WTC11 (cell line): ENCODE data around the gene ZNF470. TPM values are rescaled to one million over a fixed set of nuclear protein-coding genes. Genes with fewer than 3 reads are reported as not detected.
A peak's percentile ranks its signal among the peaks of the same experiment; 100 is the strongest.

ENCODE experiments used
- AR ChIP-seq: fragments of 250-450 bp; sonication (Bioruptor Pico); IDR thresholded peaks from 2 replicates; pipeline ENCODE4 v1.9.0; 2021; ENCODE audit warnings: mild to moderate bottlenecking
- E2F5 ChIP-seq: sonication (generic); formaldehyde crosslinking; IDR thresholded peaks from 2 replicates; pipeline ENCODE4 v1.8.1; 2022; ENCODE audit warnings: mild to moderate bottlenecking, moderate library complexity, missing genetic modification reagents
- ELF4 ChIP-seq: sonication (generic); formaldehyde crosslinking; IDR thresholded peaks from 2 replicates; pipeline ENCODE4 v1.8.1; 2022; ENCODE audit warnings: low read depth, mild to moderate bottlenecking, moderate library complexity, missing genetic modification reagents
- ESRRA ChIP-seq: sonication (generic); formaldehyde crosslinking; IDR thresholded peaks from 2 replicates; pipeline ENCODE4 v1.8.1; 2022; ENCODE audit warnings: mild to moderate bottlenecking, missing genetic modification reagents, borderline replicate concordance
- FOXJ3 ChIP-seq: sonication (generic); formaldehyde crosslinking; IDR thresholded peaks from 2 replicates; pipeline ENCODE4 v1.9.0; 2021; ENCODE audit warnings: missing genetic modification reagents, mild to moderate bottlenecking, borderline replicate concordance
- FOXK1 ChIP-seq: sonication (generic); formaldehyde crosslinking; IDR thresholded peaks from 2 replicates; pipeline ENCODE4 v1.8.0; 2022; ENCODE audit warnings: mild to moderate bottlenecking, moderate library complexity, missing genetic modification reagents
- GABPB1 ChIP-seq: sonication (generic); formaldehyde crosslinking; IDR thresholded peaks from 2 replicates; pipeline ENCODE4 v1.8.1; 2023; ENCODE audit warnings: mild to moderate bottlenecking, missing genetic modification reagents
- GTF2I ChIP-seq: fragments of 250-450 bp; sonication (Bioruptor Pico); conservative IDR thresholded peaks from 2 replicates; pipeline ENCODE4 v1.4.0; 2021; ENCODE audit warnings: mild to moderate bottlenecking
- IRF2 ChIP-seq: sonication (generic); formaldehyde crosslinking; IDR thresholded peaks from 2 replicates; pipeline ENCODE4 v1.8.0; 2022; ENCODE audit warnings: low read depth, missing genetic modification reagents, borderline replicate concordance
- JUN ChIP-seq: sonication (generic); formaldehyde crosslinking; IDR thresholded peaks from 2 replicates; pipeline ENCODE4 v1.8.0; 2023; ENCODE audit warnings: mild to moderate bottlenecking, missing genetic modification reagents
- MAX ChIP-seq: sonication (generic); formaldehyde crosslinking; IDR thresholded peaks from 2 replicates; pipeline ENCODE4 v1.8.0; 2022; ENCODE audit warnings: mild to moderate bottlenecking, missing genetic modification reagents
- MYBL2 ChIP-seq: sonication (generic); formaldehyde crosslinking; IDR thresholded peaks from 2 replicates; pipeline ENCODE4 v1.8.1; 2023; ENCODE audit warnings: mild to moderate bottlenecking, moderate library complexity, missing genetic modification reagents
- NFATC4 ChIP-seq: fragments of 250-450 bp; sonication (Bioruptor Pico); IDR thresholded peaks from 2 replicates; pipeline ENCODE4 v1.9.0; 2021; ENCODE audit warnings: mild to moderate bottlenecking
- NFYB ChIP-seq: sonication (generic); formaldehyde crosslinking; conservative IDR thresholded peaks from 2 replicates; pipeline ENCODE4 v1.8.0; 2022; ENCODE audit warnings: low read depth, missing genetic modification reagents
- NR1H2 ChIP-seq: sonication (generic); formaldehyde crosslinking; IDR thresholded peaks from 2 replicates; pipeline ENCODE4 v1.9.0; 2021; ENCODE audit warnings: mild to moderate bottlenecking, moderate library complexity, missing genetic modification reagents
- NR3C1 ChIP-seq: sonication (generic); formaldehyde crosslinking; conservative IDR thresholded peaks from 2 replicates; pipeline ENCODE4 v1.8.1; 2023; ENCODE audit warnings: low read depth, mild to moderate bottlenecking, missing genetic modification reagents
- PREB ChIP-seq: sonication (generic); formaldehyde crosslinking; IDR thresholded peaks from 2 replicates; pipeline ENCODE4 v1.8.1; 2022; ENCODE audit warnings: mild to moderate bottlenecking, missing genetic modification reagents, moderate library complexity, borderline replicate concordance
- RELA ChIP-seq: sonication (generic); formaldehyde crosslinking; IDR thresholded peaks from 2 replicates; pipeline ENCODE4 v1.8.1; 2022; ENCODE audit warnings: missing genetic modification reagents, mild to moderate bottlenecking, borderline replicate concordance
- SMAD3 ChIP-seq: sonication (generic); formaldehyde crosslinking; IDR thresholded peaks from 2 replicates; pipeline ENCODE4 v1.8.0; 2022; ENCODE audit warnings: missing genetic modification reagents, mild to moderate bottlenecking, borderline replicate concordance
- STAT6 ChIP-seq: sonication (generic); formaldehyde crosslinking; conservative IDR thresholded peaks from 2 replicates; pipeline ENCODE4 v1.8.1; 2023; ENCODE audit warnings: mild to moderate bottlenecking, low read depth, missing genetic modification reagents, moderate library complexity
- ZNF232 ChIP-seq: sonication (generic); formaldehyde crosslinking; IDR thresholded peaks from 2 replicates; pipeline ENCODE4 v1.8.0; 2022; ENCODE audit warnings: mild to moderate bottlenecking, missing genetic modification reagents
- ZNF396 ChIP-seq: fragments of 250-450 bp; sonication (Bioruptor Pico); IDR thresholded peaks from 2 replicates; pipeline ENCODE4 v1.8.0; 2021; ENCODE audit warnings: mild to moderate bottlenecking, moderate library complexity, borderline replicate concordance
- ZNF512 ChIP-seq: sonication (generic); formaldehyde crosslinking; IDR thresholded peaks from 2 replicates; pipeline ENCODE4 v1.8.1; 2022; ENCODE audit warnings: missing genetic modification reagents, borderline replicate concordance
- ZSCAN18 ChIP-seq: fragments of 250-450 bp; sonication (Bioruptor Pico); IDR thresholded peaks from 2 replicates; pipeline ENCODE4 v2.1.2; 2022; ENCODE audit warnings: mild to moderate bottlenecking, moderate library complexity
- total RNA-seq: library from RNA; stranded (reverse); gene quantifications from 3 replicates; pipeline ENCODE4 v1.2.3, GENCODE V29; 2021

Gene ZNF470
- total RNA-seq, 1 experiment from 2014 or later, result 6.5 TPM

- no peak for TF ChIP-seq ELF4 (CRISPR knock-in tag)
- peak; percentile 88 for TF ChIP-seq MAX (CRISPR knock-in tag)
- no peak for TF ChIP-seq E2F5 (CRISPR knock-in tag)
- peak; percentile 67; the same call in 1 of the 2 replicates for TF ChIP-seq MYBL2
- TF ChIP-seq STAT6, result no peak
- no peak for TF ChIP-seq NFATC4
- TF ChIP-seq ZSCAN18 (CRISPR knock-in tag), result no peak
- peak; percentile 61; the same call in 1 of the 2 replicates for TF ChIP-seq GABPB1 (CRISPR knock-in tag)
- no peak for TF ChIP-seq IRF2 (CRISPR knock-in tag)
- no peak for TF ChIP-seq RELA (CRISPR knock-in tag)
- TF ChIP-seq PREB (CRISPR knock-in tag), result no peak
- TF ChIP-seq ESRRA (CRISPR knock-in tag), result no peak
- TF ChIP-seq ZNF512 (CRISPR knock-in tag), result no peak
- TF ChIP-seq NR3C1, result no peak
- TF ChIP-seq JUN, result no peak; the same call in 1 of the 2 replicates
- TF ChIP-seq ZNF232 (CRISPR knock-in tag), result no peak
- no peak for TF ChIP-seq AR (CRISPR knock-in tag)
- TF ChIP-seq FOXJ3 (CRISPR knock-in tag), result no peak
- TF ChIP-seq GTF2I (CRISPR knock-in tag), result no peak
- TF ChIP-seq NR1H2 (CRISPR knock-in tag), result 0 out of 2 replicates have a peak, but pooled peaks have one; percentile 43
- peak; percentile 77 for TF ChIP-seq FOXK1 (CRISPR knock-in tag)
- TF ChIP-seq NFYB, result no peak
- TF ChIP-seq ZNF396 (CRISPR knock-in tag), result no peak
- no peak for TF ChIP-seq SMAD3
Observed at GRCh38 chr19:56567274-56568120, at the start of gene ZNF470 (continued).
